NCI-H2196 (cell line): ENCODE measurements around the gene FEZF2.

ENCODE experiments used
- DNase-seq: peaks from one replicate; lab custom pipeline; 2025; ENCODE audit not compliant: unreplicated experiment; lab: John Stamatoyannopoulos, UW

Gene FEZF2

DNA sequence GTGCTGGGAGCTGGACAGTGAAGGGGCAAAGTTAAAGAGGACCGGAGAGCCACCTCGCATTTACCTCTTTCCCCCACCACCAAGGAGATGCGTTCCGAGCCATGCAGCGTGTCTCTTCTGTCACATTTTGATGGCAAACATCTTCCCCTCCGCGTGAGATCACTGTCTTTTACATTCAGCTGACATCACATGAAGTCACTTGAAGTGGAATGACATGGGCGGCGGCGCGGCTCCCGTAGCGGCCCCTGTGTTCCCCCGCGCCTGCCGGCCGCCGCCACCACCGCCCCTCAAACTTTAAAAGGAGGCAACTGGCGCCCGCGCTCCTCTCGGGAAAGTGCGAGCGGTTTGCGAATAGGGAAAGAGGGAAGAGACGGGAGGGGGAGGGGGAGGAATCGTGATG is at the start of gene FEZF2:
TSS of gene FEZF2 (minus strand) at position 336 of the 400 bp plus-strand sequence. CDS start 682 bp downstream, outside the sequence.
- no peak for DNase-seq

DNA sequence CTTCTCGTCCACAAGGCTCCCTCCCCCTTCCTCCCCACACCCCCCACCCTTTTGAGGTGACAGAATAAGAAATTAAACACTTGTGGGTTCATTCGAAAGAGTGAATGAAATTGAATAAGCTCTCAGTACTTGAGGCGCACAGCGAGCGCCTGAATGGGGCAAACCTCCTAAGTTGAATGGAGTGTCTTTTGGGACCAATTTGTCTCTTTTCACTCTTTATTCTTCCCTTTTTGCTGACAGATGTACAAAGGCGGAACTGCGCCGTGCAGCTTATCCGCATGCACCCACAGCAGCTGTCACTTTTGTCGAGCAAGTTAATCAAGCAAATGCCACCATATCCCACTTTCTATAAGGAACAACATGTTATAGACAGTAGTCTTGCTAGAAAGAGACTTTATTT is 47.9 kb upstream of the FEZF2 start:
- DNase-seq, result no peak

DNA sequence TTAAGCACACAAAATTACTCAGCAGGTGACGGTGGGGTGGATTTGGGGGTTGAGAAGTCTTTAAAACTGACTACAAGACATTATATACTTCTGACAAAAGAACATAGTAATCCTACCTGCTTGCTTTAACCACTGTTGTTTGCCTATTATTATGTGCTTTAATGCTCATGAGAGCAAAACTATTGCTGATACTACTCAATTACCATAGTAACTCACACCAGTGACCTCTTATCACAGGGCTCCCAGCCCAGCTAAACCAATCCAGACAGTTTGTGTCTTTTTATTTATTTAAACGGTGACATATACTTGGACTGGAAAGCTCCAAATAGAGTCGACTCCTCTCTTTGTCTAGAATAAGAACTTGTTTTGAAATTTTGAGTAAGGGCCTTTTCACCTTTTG is 42.8 kb upstream of the FEZF2 start:
- no peak for DNase-seq

DNA sequence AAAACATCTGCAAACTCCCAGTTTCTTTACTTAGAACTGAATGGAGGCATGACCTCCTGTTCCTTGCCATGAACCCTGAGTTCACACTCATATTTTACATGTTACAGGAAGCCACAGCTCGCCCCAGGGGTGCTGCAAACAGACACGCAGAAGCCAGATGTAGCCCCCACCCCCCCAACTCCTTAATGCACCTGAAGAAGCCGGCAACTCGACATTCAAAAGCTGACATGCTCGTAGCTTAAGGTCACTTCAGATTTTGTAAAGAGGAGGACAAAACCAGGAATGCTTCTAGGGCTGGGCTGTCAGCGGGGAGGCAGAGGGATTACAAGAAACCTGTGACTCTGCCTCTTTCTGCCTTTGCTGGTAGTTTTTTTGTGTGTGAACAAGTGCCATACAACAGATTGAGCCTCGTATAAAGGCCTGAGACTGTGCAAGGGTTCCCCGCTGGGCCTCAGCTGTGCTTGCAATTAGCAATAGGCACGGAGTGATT is 42.0 kb upstream of the FEZF2 start:
- no peak for DNase-seq

DNA sequence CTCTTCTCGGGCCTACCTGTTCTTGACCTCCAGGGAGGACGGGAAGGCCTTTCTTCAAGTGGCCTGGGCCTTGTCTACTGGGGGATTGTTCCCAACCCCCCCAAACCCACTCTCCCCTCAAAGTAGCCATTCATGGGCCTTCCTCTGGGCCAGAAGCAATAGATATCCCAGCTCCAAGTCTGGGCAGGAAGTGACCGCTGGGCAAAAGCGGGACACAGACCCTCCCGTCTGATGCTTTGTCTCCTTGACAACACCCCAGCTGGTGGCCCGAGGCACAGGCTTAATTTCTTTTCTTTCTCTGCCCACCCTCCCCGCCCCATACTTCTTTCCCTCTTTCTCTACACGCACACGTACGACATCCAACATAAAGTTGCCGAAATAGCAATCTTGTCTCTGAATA is 41.4 kb upstream of the FEZF2 start:
- DNase-seq, result no peak

DNA sequence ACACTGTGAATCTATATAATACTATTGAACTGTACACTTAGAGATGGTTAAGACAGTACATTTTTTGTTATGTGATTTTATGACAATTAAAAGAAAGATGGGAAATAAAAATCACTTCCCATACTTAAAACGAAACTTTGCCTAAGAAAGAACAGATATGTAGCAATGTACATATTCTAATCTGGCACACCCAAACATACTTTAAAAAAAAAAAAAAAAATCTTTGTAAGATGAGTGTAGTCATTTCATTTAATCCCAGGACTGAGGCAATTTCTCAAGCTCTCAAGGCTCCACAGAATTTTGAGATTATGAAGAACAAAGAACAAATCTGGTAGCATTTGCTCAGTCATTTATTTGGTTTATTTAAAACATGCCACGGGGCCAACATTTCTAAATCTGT is 40.3 kb upstream of the FEZF2 start:
- no peak for DNase-seq

DNA sequence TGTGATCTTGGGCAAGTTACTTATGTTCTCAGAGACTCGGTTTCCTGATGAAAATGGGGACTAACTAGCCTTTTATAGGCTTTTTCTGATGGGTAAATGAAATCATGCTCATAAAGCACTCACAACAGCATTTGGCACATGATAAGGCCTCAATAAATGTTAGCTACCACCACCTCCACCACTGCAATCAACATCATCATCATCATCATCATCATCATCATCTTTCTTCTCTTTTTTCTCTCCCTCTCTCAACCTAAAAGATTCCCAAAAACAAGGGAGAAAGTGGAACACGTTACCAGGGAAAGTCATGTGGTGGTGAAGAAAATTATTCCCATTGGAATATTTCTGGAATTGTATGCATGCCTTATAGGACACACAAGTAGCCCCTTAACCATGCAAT is 33.6 kb upstream of the FEZF2 start:
- DNase-seq, result no peak

DNA sequence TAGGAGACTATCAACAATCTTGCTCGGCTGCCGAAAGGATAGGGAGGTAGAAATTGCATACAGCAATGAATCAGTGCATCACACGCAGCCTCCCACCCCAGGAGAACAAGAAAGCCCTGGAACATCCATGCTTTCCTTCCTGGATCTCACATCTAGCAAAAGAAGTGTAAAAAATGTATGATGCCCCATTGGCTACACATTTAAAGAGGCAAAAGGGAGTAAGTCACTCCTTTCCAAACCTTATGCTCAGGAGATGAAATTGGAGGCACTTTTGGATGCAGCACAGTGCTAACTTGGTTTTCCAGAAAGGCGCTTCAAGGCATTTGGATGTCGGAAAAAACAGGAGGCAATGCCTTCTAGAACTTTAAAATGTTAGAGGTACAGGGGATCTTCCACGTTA is 32.2 kb upstream of the FEZF2 start:
- DNase-seq, result no peak

DNA sequence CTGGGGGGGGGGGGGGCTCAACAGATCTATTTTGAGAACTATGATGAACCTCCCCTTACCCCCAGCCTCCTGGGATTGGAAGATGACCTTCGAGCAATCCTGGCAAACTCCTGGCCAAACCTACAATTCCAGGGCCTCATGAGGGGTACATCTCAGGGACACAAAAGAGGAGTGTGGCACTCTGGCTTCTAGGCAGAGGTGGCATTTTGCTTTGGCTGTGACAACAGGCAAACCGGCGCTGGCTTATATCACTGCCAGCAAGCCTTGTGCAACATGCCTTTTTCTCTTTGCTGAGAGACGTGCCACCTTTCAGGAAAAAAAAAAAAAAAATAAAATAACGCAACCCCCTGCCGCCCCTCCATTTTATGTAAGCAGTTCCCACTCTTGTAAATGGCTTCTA is 31.8 kb upstream of the FEZF2 start:
- no peak for DNase-seq

DNA sequence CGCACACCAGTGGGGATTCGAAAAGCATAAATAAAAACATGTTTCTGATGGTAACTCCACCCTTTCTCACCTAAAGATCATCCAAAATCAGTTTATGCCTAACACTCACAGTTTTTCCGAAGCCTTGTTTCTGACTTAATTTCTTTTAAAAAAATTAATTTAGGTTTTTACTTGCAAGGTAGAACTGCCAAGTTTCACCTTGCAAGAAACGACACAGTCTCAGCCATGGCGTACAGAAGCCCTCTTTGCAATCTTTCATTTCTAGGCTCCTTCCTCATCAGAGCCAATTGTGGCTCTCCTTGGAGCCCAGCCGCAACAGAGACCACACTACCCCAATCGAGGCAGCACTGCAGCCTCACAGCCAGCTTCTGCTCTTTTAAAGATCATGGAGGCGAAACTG is 31.0 kb upstream of the FEZF2 start:
- DNase-seq, result no peak

DNA sequence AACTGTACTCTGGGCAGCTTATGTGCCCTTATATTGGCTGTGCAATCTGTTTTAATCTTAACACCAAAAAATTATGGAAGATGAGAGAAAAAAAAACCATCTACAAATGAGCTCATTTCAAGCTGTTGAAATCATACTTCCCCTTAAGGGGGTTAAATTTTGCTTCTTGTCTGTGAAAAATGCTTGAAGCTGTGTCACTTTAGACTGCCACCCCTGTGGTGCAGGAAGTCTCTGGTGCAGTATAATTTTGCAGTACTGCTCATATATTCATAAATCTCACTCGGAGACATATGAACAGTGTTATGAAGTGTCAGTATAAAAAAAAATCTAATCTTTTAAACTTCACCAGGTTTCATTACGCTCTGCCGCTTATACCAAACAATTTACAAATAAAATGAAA is 30.4 kb upstream of the FEZF2 start:
- no peak for DNase-seq

DNA sequence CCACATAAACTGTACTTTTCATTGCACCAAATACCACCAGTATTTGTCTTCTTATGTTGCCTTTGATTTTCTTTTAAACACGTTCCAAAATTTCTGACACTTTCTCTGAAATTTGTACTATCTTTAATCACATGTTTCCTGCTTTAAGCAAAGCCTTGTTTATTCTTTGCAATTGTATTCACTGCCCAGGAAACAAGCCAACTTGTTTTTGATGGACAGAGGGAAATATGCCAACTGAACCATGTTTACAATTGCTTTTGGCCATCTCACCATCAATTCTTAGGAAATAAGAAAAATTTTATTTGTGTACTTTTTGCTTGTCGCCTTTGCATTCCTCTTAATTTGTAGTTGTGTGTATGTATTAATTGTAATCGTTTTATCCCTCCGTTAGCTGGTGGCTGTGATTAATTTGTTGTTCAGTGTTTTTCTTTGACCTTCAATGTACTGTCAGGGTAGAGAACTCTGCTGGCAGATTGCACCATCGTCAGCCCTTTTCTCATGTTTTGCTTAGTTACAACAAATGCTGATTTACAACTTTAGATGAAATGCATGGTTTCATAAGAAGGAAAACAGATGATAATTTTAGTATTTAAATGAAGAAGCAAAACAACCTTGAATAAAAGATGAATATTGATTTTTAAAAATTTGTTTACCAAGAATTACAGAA is 19.4 kb upstream of the FEZF2 start:
- DNase-seq, result no peak

DNA sequence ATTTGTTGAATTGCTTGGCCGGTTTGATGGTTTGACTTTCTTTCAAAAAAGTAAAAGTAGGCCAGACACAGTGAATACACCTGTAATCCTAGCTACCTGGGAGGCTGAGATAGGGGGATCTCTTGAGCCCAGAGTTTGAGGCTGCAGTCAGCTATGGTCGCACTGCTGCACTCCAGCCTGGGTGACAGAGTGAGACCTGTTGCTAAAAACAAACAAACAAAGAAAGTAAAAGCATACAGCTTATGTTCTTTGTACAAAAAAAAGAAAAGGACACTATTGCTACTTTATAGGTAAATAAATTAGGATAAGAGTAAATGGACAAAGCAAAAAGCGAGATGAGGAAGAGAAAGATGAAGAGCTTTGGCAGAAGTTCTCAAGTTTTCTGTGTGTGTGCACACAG is 13.9 kb upstream of the FEZF2 start:
- DNase-seq, result no peak

DNA sequence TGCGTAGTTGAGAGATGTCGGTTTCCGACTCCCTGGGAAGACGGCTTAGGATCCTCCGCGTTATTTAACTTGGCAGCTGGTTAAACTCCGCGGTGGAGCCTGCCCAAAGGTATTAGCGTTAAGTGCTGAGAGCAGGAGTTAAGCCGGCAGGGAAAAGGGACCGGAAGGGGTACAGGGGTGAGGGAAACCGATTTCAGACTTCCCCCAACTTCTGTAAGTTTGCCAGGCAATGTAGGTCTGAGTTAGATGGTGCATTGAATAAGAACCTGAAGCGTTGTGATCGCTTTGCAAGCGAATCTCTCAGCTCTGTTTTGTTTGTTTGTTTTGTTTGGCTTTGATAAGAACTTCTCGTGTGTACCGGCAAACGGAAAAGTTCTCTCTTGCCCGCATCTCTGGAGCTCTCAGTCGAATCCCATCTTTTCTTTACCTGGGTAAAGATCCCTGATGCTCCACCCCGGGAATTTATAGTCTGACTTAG is 6.0 kb upstream of the FEZF2 start:
- DNase-seq, result no peak

DNA sequence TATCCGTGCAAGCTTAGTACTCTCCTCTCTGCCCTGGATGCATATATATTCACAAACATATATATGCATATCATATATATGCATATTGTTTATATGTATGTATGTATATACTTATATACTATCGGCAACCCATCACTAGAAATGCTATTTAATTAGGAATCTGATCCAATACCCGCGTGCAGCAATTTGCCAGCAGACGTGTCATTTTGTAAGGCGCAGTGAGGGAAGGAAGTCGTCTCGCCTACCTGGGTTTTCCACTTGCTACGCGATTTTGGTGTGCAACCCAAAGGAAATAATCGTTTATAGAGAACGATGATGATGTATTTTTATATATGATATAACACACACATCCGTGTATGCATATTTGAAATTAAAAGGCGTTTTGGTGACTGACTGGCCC is 5.6 kb upstream of the FEZF2 start:
- DNase-seq, result no peak

DNA sequence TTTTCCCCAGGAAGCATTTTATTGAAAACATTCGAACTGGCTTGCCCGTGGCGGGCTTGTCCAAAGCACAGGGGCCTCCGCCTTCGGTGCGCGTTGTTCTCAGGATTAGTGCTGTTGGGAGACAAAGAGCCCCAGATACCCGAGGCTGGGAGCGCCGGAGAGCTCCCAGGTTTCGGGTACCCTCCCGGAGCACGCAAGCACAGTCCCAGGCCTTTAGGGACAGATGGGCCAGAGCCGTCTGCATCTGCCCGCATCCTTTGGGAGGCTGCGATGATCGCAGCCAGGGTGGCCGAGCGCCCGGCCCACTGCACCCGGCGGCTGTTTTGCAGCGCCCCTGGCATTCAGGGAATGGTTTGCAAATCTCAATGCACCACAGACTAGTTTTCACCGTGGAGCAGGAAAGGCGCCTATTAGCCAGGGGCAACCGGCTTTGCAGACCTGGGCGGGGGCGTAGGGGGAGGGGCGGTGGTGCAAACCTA is 5.0 kb upstream of the FEZF2 start:
- no peak for DNase-seq

DNA sequence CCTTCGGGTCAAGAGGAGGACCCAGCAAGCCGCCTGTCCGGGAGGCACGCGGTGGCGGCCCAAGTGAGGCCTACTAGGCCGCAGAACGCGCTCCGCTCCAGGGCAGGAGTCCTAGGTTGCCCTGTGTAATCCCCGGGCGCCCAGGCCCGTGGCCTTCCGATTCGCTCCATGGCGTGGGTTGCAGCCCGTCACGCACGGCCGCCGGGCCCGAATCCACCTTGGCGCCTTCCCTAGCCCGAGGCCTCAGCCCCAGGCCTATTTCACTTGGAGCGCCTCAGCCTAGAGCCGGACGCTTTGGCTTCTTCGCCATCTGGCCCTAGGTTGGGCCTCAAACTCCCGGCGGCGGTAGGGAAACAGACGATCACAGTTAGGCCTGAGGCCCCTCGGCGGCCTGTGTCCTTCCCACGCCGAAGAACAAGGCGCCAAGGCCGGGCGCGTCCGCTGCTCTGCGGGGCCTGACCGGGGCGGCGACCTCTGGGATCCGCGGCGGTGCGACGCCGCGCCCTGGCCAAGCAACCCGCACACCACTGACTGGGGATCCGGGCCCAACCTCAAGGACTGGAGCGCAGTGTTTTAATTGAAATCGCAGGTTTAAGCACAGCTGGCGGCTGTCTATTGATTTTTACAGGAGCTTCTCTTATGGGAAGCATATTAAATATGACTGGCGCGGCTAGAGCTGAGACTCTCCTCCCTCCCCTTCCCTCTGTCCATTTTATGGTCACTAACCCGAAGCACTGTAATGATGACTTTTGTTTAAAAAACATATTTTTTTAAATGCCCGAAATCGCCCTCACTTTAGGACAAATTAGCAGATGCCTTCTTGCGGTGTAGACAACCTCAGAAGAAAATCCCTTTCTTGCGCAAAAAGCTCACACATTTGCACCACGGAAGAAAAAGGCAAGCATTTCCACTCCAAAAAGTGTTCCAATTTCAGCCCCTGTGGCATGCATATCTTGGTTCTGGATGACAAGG is 3.8 kb upstream of the FEZF2 start:
- no peak for DNase-seq

DNA sequence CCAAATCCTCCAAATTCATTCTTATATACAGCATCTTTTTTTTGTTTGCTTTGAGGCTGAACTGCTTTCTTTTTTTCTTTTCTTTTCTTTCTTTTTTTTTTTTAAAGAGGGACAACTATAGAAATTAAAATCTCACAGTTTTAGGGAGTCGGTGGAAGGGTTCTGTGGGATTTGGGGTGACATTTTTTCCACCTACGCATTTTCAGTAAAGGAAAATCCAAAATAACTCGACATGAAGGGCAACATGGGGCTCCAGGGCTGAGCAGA is 3.0 kb upstream of the FEZF2 start:
- DNase-seq, result no peak

DNA sequence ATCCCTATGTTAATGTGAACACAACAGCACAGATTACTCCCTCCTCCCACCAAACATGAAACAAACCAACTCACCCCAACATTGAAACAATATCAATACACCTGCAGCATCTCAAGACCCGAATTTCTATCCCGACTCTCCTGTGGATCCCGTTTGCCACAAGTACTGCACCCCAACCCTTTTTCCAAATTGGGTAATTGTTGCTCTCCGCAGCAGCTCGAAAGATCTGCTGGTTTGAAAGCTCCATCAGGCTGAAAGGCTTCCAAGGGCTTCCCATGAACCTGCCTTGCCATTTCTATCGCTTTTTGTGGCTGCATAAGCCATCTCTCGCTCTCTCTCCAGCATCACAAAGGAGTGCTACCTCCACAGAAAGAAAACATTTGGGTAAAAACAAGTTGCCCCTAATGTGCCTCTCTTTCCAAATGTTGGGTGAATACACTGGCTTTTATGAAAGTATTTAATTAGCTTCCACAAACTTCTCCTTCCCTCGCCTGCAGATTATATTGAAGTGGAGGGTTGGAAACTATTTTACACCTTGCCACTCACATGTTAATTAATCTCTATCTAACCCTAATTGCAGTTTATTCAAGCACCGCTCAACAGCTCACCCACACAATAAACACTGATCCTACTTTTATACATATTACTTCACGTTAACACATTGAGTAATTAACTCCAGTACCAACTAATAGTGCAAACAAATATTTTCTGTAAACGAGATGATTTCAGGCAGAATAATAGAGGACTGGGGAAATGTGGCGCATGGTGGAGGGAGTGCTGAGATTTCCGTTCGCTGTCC is 2.5 kb upstream of the FEZF2 start:
- DNase-seq, result no peak

DNA sequence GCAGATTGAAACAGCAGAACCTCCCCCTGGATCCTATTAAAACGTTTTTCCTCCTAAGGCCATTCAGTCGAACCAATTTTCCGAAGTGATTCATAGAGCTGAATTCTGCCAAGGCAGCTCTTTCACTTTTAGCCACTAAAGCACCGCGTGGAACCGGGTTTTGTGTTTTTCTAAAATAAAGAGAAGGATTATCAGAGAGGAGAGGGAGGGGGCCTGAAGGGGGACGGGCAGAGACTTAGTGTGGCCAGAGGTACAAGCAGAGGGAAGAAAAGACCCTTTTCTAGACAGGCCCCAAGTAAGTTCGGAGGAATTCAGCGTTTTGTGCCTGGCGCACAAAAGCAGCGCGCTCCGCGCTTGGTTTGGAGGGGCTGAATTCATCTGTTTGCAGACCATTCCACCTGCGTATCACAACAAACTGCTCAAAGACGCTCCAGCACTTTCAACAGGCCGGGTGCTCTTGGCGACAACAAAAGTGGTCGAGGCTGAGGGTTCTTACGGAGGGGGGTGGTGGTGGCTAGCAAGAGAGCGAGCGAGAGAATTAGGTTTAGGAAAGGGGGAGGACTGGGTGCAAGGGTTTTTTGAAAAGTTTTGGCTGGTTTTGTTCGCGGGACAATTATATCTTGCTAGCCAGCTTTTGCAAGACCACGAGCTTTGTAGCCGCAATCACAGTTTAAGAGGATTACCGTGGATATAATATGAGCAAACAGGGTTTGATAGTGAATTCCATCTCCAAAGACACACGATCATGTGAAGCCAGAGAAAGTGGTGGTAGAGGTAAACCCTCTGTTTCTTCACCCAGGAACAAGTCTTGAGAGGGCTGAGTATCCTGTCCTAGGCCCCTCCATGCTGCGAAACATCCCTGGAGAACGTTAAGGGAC is 1.2 kb upstream of the FEZF2 start:
- no peak for DNase-seq
